ENCODE data around the gene TRO.

DNA sequence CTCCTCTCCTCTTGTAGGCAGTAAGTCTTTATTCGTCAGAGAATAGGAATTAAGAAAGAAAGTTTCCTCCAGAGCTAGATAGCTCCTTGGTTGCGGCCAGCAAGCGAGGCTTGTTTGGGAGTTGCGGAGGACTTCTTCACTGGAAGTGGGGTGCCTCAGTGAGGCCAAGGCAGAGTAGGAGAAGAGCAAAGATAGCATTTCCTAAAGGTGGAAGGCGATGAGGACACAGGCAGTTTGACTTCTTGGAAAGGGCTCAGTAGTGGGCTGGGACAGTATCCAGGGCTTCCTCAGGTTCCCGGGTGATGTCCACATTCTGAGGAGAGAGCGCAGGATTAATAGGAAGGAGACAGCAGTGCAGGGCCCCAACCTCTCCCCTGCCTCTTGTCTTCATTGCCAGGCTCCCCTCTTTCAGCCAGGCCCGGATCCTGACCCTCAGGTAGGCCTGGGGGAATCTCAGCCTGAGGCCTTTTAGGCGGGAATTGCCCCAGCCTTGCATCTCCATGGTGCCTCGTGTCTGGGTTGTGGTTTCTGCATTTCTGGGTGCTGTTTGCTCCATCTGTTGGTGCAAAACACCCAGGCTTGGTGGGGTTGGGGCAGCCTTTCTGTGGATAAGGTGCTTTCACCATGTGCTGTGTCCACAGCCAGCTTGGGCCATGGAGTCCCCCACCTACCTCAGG is 12.7 kb downstream of the TRO start:
- TF ChIP-seq, protein P1, sequence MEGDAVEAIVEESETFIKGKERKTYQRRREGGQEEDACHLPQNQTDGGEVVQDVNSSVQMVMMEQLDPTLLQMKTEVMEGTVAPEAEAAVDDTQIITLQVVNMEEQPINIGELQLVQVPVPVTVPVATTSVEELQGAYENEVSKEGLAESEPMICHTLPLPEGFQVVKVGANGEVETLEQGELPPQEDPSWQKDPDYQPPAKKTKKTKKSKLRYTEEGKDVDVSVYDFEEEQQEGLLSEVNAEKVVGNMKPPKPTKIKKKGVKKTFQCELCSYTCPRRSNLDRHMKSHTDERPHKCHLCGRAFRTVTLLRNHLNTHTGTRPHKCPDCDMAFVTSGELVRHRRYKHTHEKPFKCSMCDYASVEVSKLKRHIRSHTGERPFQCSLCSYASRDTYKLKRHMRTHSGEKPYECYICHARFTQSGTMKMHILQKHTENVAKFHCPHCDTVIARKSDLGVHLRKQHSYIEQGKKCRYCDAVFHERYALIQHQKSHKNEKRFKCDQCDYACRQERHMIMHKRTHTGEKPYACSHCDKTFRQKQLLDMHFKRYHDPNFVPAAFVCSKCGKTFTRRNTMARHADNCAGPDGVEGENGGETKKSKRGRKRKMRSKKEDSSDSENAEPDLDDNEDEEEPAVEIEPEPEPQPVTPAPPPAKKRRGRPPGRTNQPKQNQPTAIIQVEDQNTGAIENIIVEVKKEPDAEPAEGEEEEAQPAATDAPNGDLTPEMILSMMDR (IDR thresholded peaks at IDR 0.05; ENCODE audit: low read length) = no peak
- no peak for TF ChIP-seq EZH2 (optimal IDR thresholded peaks at IDR 0.05; ENCODE audit: low read depth, low read length)
- no peak for TF ChIP-seq EZH2phosphoT487 (IDR thresholded peaks at IDR 0.05; ENCODE audit: low read length)

Data from MM.1S (cell line).